Forelimb muscle (tissue), 1 donor: ENCODE data around the gene VMA21. TPM values are rescaled to one million over a fixed set of nuclear protein-coding genes. Genes with fewer than 3 reads are reported as not detected.

Experiments used
- polyA plus RNA-seq: library from polyadenylated mRNA; unstranded; fragments of 120-200 nt; gene quantifications from one replicate; pipeline ENCODE4 v1.2.1, GENCODE V29; 2013; ENCODE audit not compliant: insufficient read length

The VMA21 gene
- polyA plus RNA-seq, 1 donor = 19.1 TPM

Other genes with a start within 250 kb of the VMA21 start
- gene GPR50, start 220.6 kb upstream of the VMA21 start, polyA plus RNA-seq = not detected
- 0.08 TPM for gene PASD1, start 166.5 kb downstream of the VMA21 start, polyA plus RNA-seq